HG03097 (cell line): ENCODE data around the gene CASS4.
"Not testable (repeated sequence)": the region's sequence is repeated elsewhere in the genome, so short reads cannot be mapped to it uniquely, and the experiment has no call there.

ENCODE experiments used
- ATAC-seq: cut with Tn5 transposase; IDR thresholded peaks from one replicate; pipeline ENCODE4 v1.9.1; 2021; ENCODE audit not compliant: unreplicated experiment, low FRiP score

Gene CASS4

GRCh38 chr20:56392132-56392880, 19.8 kb upstream of the CASS4 start, which contains the start of the genes AURKA and CSTF1:
Gene AURKA, minus strand, starts transcription at chr20:56392215. Its CDS starts 4,018 bp downstream, at chr20:56388197.
Gene CSTF1, plus strand, starts transcription at chr20:56392645. Its CDS starts 2,908 bp downstream, at chr20:56395553.
- ATAC-seq: peak; percentile 94

GRCh38 chr20:56392881-56393482, 19.1 kb upstream of the CASS4 start:
- no peak for ATAC-seq

GRCh38 chr20:56393653-56394052, 18.4 kb upstream of the CASS4 start:
- no peak for ATAC-seq

GRCh38 chr20:56395166-56395565, 16.9 kb upstream of the CASS4 start:
- no peak for ATAC-seq

- ATAC-seq: no peak
These were observed 11.9 kb upstream of the CASS4 start for GRCh38 chr20:56400001-56400640.

GRCh38 chr20:56403465-56403864, 8.6 kb upstream of the CASS4 start:
- ATAC-seq: no peak

DNA sequence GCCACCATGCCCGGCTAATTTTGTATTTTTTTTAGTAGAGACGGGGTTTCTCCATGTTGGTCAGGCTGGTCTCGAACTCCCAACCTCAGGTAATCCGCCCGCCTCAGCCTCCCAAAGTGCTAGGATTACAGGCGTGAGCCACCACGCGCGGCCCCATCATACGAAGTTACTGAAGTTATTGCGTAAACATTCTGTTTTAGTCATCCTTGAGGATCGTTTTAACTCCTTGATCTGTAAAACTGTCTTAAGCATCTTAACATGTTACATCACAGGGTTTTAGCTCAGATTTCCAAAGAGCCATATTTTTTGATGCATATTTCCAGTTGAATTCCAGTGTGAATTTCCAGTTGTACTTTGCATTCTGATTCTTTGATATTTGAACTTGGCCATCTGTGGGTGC, 6.7 kb upstream of the CASS4 start:
- ATAC-seq: not testable (repeated sequence)

- ATAC-seq: no peak
These were observed 5.2 kb upstream of the CASS4 start for GRCh38 chr20:56406910-56407309.

- no peak for ATAC-seq
These were observed 2.5 kb upstream of the CASS4 start for GRCh38 chr20:56409521-56409920.

GRCh38 chr20:56409956-56410355, 2.1 kb upstream of the CASS4 start:
- no peak for ATAC-seq

DNA sequence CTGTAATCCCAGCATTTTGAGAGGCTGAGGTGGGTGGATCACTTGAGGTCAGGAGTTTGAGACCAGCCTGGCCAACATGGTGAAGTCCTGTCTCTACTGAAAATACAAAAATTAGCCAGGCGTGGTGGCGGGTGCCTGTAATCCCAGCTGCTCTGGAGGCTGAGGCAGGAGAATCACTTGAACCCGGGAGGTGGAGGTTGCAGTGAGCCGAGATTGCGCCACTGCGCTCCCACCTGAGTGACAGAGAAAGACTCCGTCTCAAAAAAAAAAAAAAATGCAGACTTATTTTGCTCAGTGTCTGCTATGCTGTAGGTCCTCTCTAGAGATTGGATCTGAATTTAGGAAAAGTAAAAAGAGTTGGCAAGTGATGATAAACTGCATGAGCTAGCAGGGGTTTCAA, 773 bp upstream of the CASS4 start:
- not testable (repeated sequence) for ATAC-seq

- ATAC-seq: no peak
These were observed 372 bp downstream of the CASS4 start for GRCh38 chr20:56412473-56412790.

GRCh38 chr20:56412949-56413348, 889 bp downstream of the CASS4 start:
- ATAC-seq: no peak

DNA sequence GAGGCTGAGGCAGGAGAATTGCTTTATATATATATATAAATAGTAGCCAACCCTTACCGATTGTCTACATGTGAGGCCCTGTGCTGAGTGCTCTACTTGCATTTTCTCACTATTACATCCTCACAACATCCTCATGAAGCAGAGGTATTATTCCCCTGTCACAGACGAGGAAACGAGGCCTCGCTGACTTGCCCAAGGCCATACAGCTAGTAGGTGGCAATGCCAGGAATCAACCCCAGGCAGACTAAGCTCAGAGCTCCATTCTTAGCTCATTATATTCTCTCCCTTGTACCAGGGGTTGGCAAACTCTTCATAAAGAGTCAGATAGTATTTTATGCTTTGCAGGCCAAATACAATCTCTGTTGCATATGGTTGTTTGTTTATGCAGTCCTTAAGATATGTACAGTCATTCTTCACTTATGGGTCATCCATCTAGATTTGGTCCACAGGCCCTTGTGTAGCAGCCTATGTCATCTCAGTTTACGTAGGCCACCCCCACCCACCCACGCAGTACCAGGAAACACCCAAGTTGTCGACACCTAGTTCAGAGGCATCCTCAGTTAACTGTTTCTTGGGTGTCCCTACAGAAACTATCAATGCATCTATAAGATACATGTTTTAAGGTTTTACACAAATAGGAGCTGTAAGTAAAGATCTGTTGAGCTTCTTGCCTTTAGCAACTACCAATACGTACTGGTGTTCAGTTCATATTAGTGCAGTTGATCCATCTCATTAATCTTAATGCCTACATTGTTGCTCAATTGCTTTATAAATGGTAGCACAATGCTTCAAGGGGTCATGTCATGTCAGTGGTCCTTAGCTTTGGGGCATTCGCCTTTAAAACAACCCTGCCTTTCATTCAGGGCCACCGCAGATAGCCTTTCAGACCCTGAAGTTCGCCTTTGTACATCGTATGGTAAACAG, 3.0 kb downstream of the CASS4 start:
- no peak for ATAC-seq

DNA sequence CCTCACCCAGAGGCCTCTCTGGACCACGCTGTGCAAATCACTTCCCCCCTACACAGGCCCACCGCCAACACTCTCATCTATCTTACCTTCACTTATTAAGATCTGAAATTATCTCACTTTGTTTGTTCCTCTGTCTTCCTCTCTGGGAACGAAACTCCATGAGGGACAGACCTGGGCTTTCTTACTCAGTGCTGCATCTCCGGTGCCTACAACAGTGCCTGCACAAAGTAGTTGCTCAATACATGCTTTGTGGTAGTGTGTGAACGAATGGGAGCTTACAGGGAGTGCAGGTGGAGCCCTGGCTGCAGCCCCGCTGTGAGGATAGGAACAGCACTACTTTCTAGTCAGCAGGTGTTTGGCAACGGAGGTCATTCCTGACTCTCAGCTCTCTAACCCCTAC, 5.3 kb downstream of the CASS4 start:
- ATAC-seq: no peak

- no peak for ATAC-seq
These were observed 5.9 kb downstream of the CASS4 start for GRCh38 chr20:56417911-56418310.

- no peak for ATAC-seq
These were observed 6.4 kb downstream of the CASS4 start for GRCh38 chr20:56418385-56418861.

GRCh38 chr20:56420028-56420427, 8.0 kb downstream of the CASS4 start:
- no peak for ATAC-seq

GRCh38 chr20:56420940-56421688, 9.1 kb downstream of the CASS4 start:
- ATAC-seq: no peak
